Measurements from ENCODE around the gene MAPK1.
"Not testable (repeated sequence)": the region's sequence is repeated elsewhere in the genome, so short reads cannot be mapped to it uniquely, and the experiment has no call there.

Gene MAPK1

GRCh38 chr22:21837248-21837979, 30.0 kb downstream of the MAPK1 start:
- DNase-seq (ENCODE audit: insufficient read length, low spot score) (no peak), FAIRE-seq (no peak)
- TF ChIP-seq CTCF (IDR thresholded peaks at IDR 0.05; ENCODE audit: insufficient read depth, missing control alignments): no peak

GRCh38 chr22:21836486-21836885, 31.0 kb downstream of the MAPK1 start:
- FAIRE-seq; DNase-seq (ENCODE audit: insufficient read length, low spot score): not testable (repeated sequence)

- TF ChIP-seq CTCF (IDR thresholded peaks at IDR 0.05; ENCODE audit: insufficient read depth, missing control alignments): no peak
- DNase-seq (ENCODE audit: insufficient read length, low spot score): no peak
- no peak for FAIRE-seq
These were observed 32.1 kb downstream of the MAPK1 start for GRCh38 chr22:21835378-21835777.

GRCh38 chr22:21834869-21835268, 32.6 kb downstream of the MAPK1 start:
- TF ChIP-seq CTCF (IDR thresholded peaks at IDR 0.05; ENCODE audit: insufficient read depth, missing control alignments): no peak
- no peak for FAIRE-seq
- no peak for DNase-seq (ENCODE audit: insufficient read length, low spot score)

GRCh38 chr22:21832291-21833290, 34.9 kb downstream of the MAPK1 start:
- no peak for DNase-seq (ENCODE audit: insufficient read length, low spot score)
- no peak for FAIRE-seq
- TF ChIP-seq CTCF (IDR thresholded peaks at IDR 0.05; ENCODE audit: insufficient read depth, missing control alignments): no peak

- DNase-seq (ENCODE audit: insufficient read length, low spot score) (no peak), FAIRE-seq (no peak)
- TF ChIP-seq CTCF (IDR thresholded peaks at IDR 0.05; ENCODE audit: insufficient read depth, missing control alignments): no peak
These were observed 37.9 kb downstream of the MAPK1 start for GRCh38 chr22:21829523-21829922.

GRCh38 chr22:21828268-21828638, 39.2 kb downstream of the MAPK1 start:
- no peak for FAIRE-seq
- DNase-seq (ENCODE audit: insufficient read length, low spot score): no peak
- no peak for TF ChIP-seq CTCF (IDR thresholded peaks at IDR 0.05; ENCODE audit: insufficient read depth, missing control alignments)
